ENCODE results near the gene KCNMA1. TPM values are rescaled to one million over a fixed set of nuclear protein-coding genes. Genes with fewer than 3 reads are reported as not detected.
"Not testable (repeated sequence)": the region's sequence is repeated elsewhere in the genome, so short reads cannot be mapped to it uniquely, and the experiment has no call there.

The KCNMA1 gene
- total RNA-seq, 3 donors from 2014 or later, result 13.6 to 37.8 (median 15.1) TPM

GRCh38 chr10:77592510-77592909, 45.1 kb downstream of the KCNMA1 start:
- intact Hi-C loops (cut with DNase I; ENCODE audit: low total_unique reads), result no loop called here
- Histone ChIP-seq H3K36me3 (no peaks in the 10 kb centered on the region), H3K27ac (no peak overlapping the region), H3K4me1 (no peaks in the 10 kb centered on the region), H3K9me3 (no peaks in the 10 kb centered on the region), H3K4me3 (no peak overlapping the region), H3K27me3 (no peaks in the 10 kb centered on the region)
- DNase-seq (ENCODE audit: low spot score in 2 of 2), result no peak
- TF ChIP-seq POLR2A (IDR thresholded peaks at IDR 0.05) (no peak), CTCF (IDR thresholded peaks at IDR 0.05) (no peak), POLR2AphosphoS5 (IDR thresholded peaks at IDR 0.05) (no peak)

- DNase-seq (ENCODE audit: low spot score in 2 of 2), result no peak
- TF ChIP-seq CTCF (IDR thresholded peaks at IDR 0.05), result no peak
- TF ChIP-seq POLR2A (IDR thresholded peaks at IDR 0.05), result no peak
- TF ChIP-seq POLR2AphosphoS5 (IDR thresholded peaks at IDR 0.05), result no peak
- Histone ChIP-seq H3K36me3 (no peaks in the 10 kb centered on the region), H3K4me1 (no peaks in the 10 kb centered on the region), H3K9me3 (no peaks in the 10 kb centered on the region), H3K27me3 (no peaks in the 10 kb centered on the region), H3K4me3 (no peak overlapping the region), H3K27ac (no peak overlapping the region)
- intact Hi-C loops (cut with DNase I; ENCODE audit: low total_unique reads), result no loop called here
These were observed 46.2 kb downstream of the KCNMA1 start for GRCh38 chr10:77591238-77591880.

- no peaks in the 10 kb centered on the region for H3K4me1 ChIP-seq
- H3K27ac ChIP-seq, result no peak overlapping the region
- intact Hi-C loops (cut with DNase I; ENCODE audit: low total_unique reads), result no loop called here
- H3K4me3 ChIP-seq, result no peak overlapping the region
- no peak for DNase-seq (ENCODE audit: low spot score in 2 of 2)
- H3K9me3 ChIP-seq, result no peaks in the 10 kb centered on the region
- no peaks in the 10 kb centered on the region for H3K27me3 ChIP-seq
- no peak for TF ChIP-seq POLR2A (IDR thresholded peaks at IDR 0.05)
- no peak for TF ChIP-seq CTCF (IDR thresholded peaks at IDR 0.05)
- TF ChIP-seq POLR2AphosphoS5 (IDR thresholded peaks at IDR 0.05), result no peak
- H3K36me3 ChIP-seq, result no peaks in the 10 kb centered on the region
These were observed 47.0 kb downstream of the KCNMA1 start for GRCh38 chr10:77590344-77591237.

- H3K4me3 ChIP-seq; H3K9me3 ChIP-seq; DNase-seq (ENCODE audit: low spot score in 2 of 2); H3K4me1 ChIP-seq; H3K36me3 ChIP-seq; H3K27me3 ChIP-seq; H3K27ac ChIP-seq; intact Hi-C loops (cut with DNase I; ENCODE audit: low total_unique reads): not testable (repeated sequence)
These were observed 47.9 kb downstream of the KCNMA1 start for GRCh38 chr10:77589703-77590102.

GRCh38 chr10:77588886-77589285, 48.7 kb downstream of the KCNMA1 start:
- Histone ChIP-seq H3K4me3 (no peak overlapping the region), H3K27me3 (no peaks in the 10 kb centered on the region), H3K9me3 (no peaks in the 10 kb centered on the region), H3K4me1 (no peaks in the 10 kb centered on the region), H3K36me3 (no peaks in the 10 kb centered on the region), H3K27ac (no peak overlapping the region)
- TF ChIP-seq CTCF (IDR thresholded peaks at IDR 0.05) (no peak), POLR2A (IDR thresholded peaks at IDR 0.05) (no peak), POLR2AphosphoS5 (IDR thresholded peaks at IDR 0.05) (no peak)
- DNase-seq (ENCODE audit: low spot score in 2 of 2), result no peak
- intact Hi-C loops (cut with DNase I; ENCODE audit: low total_unique reads), result no loop called here
